IgD-negative memory B cell (primary cell): ENCODE measurements around the gene KCNJ4. TPM values are rescaled to one million over a fixed set of nuclear protein-coding genes. Genes with fewer than 3 reads are reported as not detected.
"Not testable (repeated sequence)": the region's sequence is repeated elsewhere in the genome, so short reads cannot be mapped to it uniquely, and the experiment has no call there.

Experiments
- H3K27ac Mint-ChIP-seq, 3 donors: one replicate each; pipeline ENCODE4 v1.8.0; 2020 to 2022; ENCODE audit warnings: mild to moderate bottlenecking in 3 of 3, mixed read lengths in 3 of 3, moderate library complexity in 1 of 3
- H3K27me3 Mint-ChIP-seq: one replicate; pipeline ENCODE4 v1.8.0; 2021; ENCODE audit warnings: mixed read lengths
- H3K36me3 Mint-ChIP-seq: one replicate; pipeline ENCODE4 v1.8.0; 2020; ENCODE audit warnings: mild to moderate bottlenecking, mixed read lengths
- H3K4me1 Mint-ChIP-seq, 3 donors: one replicate each; pipeline ENCODE4 v1.8.0; 2020 to 2022; ENCODE audit warnings: mixed read lengths in 3 of 3, mild to moderate bottlenecking in 1 of 3
- H3K4me3 Mint-ChIP-seq, 4 donors: one replicate each; pipeline ENCODE4 v1.8.0; 2020 to 2022; ENCODE audit warnings: mild to moderate bottlenecking in 4 of 4, mixed read lengths in 4 of 4, moderate library complexity in 3 of 4
- H3K9me3 Mint-ChIP-seq, 3 donors: one replicate each; pipeline ENCODE4 v1.8.0; 2020 to 2021; ENCODE audit warnings: mixed read lengths in 3 of 3, mild to moderate bottlenecking in 1 of 3
- polyA plus RNA-seq: library from polyadenylated mRNA; unstranded; fragments of 300-500 nt; fragmentation: Illumina TruSeq; gene quantifications from one replicate; pipeline ENCODE4 v1.2.3, GENCODE V29; 2021

KCNJ4 gene
- polyA plus RNA-seq, 1 donor from 2014 or later: not detected

DNA sequence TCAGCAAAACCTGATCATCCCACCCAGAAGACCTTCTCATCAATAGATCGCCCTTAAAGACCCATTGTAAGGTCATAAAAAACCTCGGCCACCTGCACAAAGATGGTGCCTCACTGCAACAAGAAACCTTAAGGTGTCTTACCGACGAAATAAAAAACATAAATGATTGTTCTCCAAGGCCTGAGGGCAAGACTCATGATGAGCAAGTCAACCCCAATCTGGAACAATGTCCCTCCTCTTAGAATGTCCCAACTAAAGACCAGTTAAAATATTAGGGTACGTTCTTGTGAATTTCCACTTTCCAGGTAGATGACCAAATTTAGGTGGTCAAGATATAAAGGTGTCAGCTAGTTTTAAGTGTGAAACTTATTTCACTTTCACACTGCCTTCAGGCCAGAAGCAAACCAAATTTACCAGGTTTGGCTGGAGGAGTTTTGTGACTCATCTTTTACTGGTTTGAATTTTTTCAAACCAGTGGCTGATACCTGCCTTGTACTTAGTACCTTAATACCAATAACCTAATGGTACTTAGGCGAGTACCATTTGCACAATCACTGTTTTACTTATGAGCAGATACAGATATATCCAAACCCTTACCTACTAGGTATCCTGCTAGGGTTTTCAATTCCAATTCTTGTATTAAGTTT, 27.8 kb upstream of the KCNJ4 start:
- Mint-ChIP-seq H3K9me3 (no peaks in the 10 kb centered on the region), H3K4me1 (peaks cover 0 to 3% (median 0%) of the 10 kb centered on the region in 3 donors), H3K36me3 (peaks cover 10% of the 10 kb centered on the region), H3K4me3 (no peak overlapping the region), H3K27me3 (no peaks in the 10 kb centered on the region), H3K27ac (peak overlapping the region in 2 of 3 donors; percentile 22 to 39)

DNA sequence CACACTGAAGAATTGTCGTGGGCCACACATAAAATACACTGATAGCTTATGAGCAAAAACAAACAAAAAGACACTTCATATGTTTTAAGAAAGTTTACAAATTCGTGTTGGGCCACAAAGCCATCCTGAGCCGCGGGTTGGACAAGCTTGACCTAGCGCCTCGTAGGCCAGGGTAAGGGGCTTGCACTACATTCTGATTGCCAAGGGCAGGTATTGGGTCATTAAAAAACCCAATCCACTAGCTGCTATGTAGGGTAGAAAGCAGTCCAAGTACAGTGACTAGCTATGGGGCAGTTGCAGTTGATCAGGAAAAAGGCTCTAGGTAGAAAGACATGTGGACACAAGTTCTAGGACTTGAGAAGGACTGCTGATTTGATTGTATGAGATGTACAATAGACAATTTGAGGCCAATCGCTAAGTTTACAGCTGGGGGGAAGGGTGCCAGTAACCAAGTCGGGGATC, 26.9 kb upstream of the KCNJ4 start:
- Mint-ChIP-seq H3K27me3 (no peaks in the 10 kb centered on the region), H3K27ac (peak overlapping the region in 1 of 3 donors; percentile 80), H3K4me3 (no peak overlapping the region), H3K4me1 (peaks cover 0 to 3% (median 0%) of the 10 kb centered on the region in 3 donors), H3K36me3 (peaks cover 9% of the 10 kb centered on the region), H3K9me3 (no peaks in the 10 kb centered on the region)

GRCh38 chr22:38481162-38481870, 26.3 kb upstream of the KCNJ4 start:
- Mint-ChIP-seq H3K4me3 (no peak overlapping the region), H3K4me1 (peaks cover 0 to 3% (median 0%) of the 10 kb centered on the region in 3 donors), H3K27ac (peak overlapping the region in 1 of 3 donors; percentile 80), H3K36me3 (peaks cover 9% of the 10 kb centered on the region), H3K27me3 (no peaks in the 10 kb centered on the region), H3K9me3 (no peaks in the 10 kb centered on the region)

- Mint-ChIP-seq H3K9me3 (no peaks in the 10 kb centered on the region), H3K27me3 (no peaks in the 10 kb centered on the region), H3K4me1 (peaks cover 0 to 3% (median 0%) of the 10 kb centered on the region in 3 donors), H3K36me3 (peaks cover 9% of the 10 kb centered on the region), H3K27ac (peak overlapping the region in 1 of 3 donors; percentile 59), H3K4me3 (no peak overlapping the region)
Observed at GRCh38 chr22:38479096-38479837, 24.3 kb upstream of the KCNJ4 start.

GRCh38 chr22:38477585-38477984, 22.6 kb upstream of the KCNJ4 start:
- H3K27ac Mint-ChIP-seq: peak overlapping the region in 2 of 3 donors; percentile 39 to 89
- H3K4me3 Mint-ChIP-seq: no peak overlapping the region
- no peaks in the 10 kb centered on the region for H3K27me3 Mint-ChIP-seq
- peaks cover 8% of the 10 kb centered on the region for H3K36me3 Mint-ChIP-seq
- H3K4me1 Mint-ChIP-seq: peaks cover 0 to 2% (median 0%) of the 10 kb centered on the region in 3 donors
- no peaks in the 10 kb centered on the region for H3K9me3 Mint-ChIP-seq

DNA sequence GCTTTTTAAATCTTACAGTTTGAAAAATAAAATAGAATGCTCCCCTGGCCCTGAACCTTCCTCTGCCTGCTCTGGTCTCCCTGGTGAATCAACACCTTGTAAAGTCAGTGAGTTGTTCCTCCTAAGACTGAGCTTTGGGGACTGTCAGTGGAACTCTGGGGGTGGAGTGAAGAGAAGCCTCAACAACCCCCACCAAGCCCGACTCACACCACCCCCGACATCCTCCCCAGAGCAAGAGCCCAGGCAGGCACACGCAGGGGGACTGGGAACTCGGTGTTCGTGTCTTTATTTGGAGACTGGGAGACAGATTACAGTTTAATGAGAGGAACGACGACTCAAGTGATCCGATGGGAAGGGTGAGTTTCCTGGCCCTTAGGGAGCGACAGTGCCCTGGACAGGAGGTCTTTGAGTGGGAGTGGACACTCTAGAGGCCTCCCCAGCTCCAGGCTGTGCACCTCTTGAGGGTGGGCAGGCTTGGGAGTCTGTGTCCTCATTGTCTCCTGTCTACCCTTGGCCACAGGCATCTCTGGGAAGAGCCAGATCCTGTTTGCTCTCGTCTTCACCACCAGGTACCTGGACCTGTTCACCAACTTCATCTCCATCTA, 19.1 kb upstream of the KCNJ4 start:
- Mint-ChIP-seq H3K27me3 (peaks cover 1% of the 10 kb centered on the region), H3K9me3 (no peaks in the 10 kb centered on the region), H3K4me3 (no peak overlapping the region), H3K4me1 (peaks cover 0 to 3% (median 2%) of the 10 kb centered on the region in 3 donors), H3K36me3 (peaks cover 3% of the 10 kb centered on the region), H3K27ac (peak overlapping the region in 1 of 3 donors; percentile 73)

DNA sequence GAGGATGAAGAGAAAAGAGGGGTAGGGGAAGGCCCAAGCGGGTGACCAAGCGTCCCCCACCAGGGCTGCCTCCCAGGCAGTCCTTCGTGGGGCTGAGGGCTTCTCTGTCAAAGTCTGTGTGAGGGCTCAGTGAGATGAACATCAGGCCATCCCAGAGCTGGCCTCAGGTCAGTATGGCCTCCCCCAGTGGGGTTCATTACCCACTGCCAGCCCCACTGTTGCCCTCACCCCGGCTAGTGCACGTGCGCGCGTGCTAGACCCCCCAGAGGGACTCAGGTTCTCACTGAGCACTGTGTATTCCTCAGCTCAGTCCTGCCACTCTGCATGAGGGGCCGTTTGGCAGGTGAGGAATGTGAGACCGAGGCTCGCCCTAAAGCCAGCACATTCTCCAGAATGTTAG, 16.2 kb upstream of the KCNJ4 start:
- peaks cover 0 to 9% (median 5%) of the 10 kb centered on the region in 3 donors for H3K4me1 Mint-ChIP-seq
- H3K4me3 Mint-ChIP-seq: no peak overlapping the region
- no peaks in the 10 kb centered on the region for H3K9me3 Mint-ChIP-seq
- H3K36me3 Mint-ChIP-seq: no peaks in the 10 kb centered on the region
- peak overlapping the region in 1 of 3 donors; percentile 84 for H3K27ac Mint-ChIP-seq
- peaks cover 16% of the 10 kb centered on the region for H3K27me3 Mint-ChIP-seq

- not testable (repeated sequence) for H3K9me3 Mint-ChIP-seq, H3K36me3 Mint-ChIP-seq, H3K27ac Mint-ChIP-seq, H3K4me1 Mint-ChIP-seq
- Mint-ChIP-seq H3K27me3 (peaks cover 23% of the 10 kb centered on the region), H3K4me3 (peak overlapping the region in 1 of 4 donors; percentile 28)
Observed at GRCh38 chr22:38470179-38470578, 15.2 kb upstream of the KCNJ4 start.

- Mint-ChIP-seq H3K4me3 (no peak overlapping the region), H3K9me3 (peaks cover 0 to 2% (median 0%) of the 10 kb centered on the region in 3 donors), H3K36me3 (peaks cover 2% of the 10 kb centered on the region), H3K27ac (peak overlapping the region in 1 of 3 donors; percentile 23), H3K4me1 (peaks cover 0 to 9% (median 5%) of the 10 kb centered on the region in 3 donors), H3K27me3 (peaks cover 23% of the 10 kb centered on the region)
Observed at GRCh38 chr22:38469306-38469781, 14.3 kb upstream of the KCNJ4 start.

DNA sequence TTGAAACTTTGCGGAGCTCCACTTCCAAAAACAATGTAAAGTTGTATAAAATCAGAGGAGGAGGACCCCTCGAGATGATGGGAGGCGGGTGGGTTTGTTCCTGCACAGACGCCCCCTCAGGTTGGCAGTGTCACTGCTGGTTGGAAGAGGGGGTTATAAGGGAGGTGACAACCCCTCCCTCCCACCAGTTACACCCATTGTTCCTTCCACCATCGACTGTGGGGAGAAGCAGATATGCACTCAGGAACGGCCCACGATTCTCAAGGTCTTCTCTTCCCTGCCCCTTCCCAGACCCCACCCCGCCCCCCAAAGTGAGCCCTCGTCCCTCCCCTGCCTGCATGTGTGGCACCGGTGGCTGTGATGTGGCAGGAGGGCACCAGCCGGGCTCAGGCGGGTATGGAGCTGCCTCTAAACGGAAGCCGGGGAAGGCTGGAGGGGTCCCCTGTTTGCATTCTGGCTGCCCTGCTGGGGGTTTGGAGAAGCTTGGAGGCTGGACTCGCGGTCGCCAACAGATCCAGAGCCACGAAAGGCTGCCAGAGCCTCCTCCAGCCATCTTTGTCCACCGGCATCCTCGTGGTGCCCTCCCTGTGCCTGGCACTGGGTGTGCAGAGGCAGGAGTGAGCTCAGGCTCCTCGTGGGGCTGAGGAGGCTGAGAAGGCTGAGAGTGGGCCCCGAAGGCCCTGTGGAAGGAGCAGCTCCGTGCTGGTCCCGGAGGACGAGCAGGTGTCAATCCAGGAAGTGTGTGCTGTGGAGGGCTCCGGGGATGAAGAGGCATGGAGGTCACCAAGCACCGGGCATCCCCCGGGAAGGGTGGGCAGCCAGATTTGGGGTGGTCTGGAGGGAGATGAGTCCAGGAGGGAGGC, 13.7 kb upstream of the KCNJ4 start:
- no peak overlapping the region for H3K27ac Mint-ChIP-seq
- peaks cover 0 to 2% (median 0%) of the 10 kb centered on the region in 3 donors for H3K9me3 Mint-ChIP-seq
- H3K36me3 Mint-ChIP-seq: peaks cover 2% of the 10 kb centered on the region
- peaks cover 29% of the 10 kb centered on the region for H3K27me3 Mint-ChIP-seq
- H3K4me1 Mint-ChIP-seq: peaks cover 3 to 9% (median 5%) of the 10 kb centered on the region in 3 donors
- peak overlapping the region; percentile 48 to 73 (median 62) for H3K4me3 Mint-ChIP-seq

DNA sequence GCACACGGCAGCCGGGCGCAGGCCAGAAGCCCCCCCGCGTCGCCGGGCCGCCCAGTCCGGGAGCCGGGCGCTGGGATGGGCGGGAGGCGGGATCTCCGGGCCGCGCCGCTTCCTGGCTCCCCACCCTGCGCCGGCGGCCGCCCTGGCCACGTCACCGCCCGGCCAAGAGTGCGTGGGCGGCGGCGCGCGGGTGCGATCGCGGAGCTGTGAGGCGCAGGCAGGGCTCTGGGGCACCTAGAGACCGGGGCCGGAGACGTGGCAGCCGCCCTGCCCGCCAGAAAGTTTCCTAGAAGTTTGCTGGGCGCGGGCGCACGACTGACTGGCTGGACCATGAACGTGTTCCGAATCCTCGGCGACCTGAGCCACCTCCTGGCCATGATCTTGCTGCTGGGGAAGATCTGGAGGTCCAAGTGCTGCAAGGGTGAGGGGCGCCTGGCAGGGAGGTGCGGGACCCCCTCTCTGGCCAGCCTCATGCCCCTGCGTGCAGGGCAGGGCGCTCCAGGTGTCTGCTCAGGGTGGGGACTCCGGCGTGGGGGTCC, 13.0 kb upstream of the KCNJ4 start, which contains the start of gene KDELR3:
Gene KDELR3 (plus strand): TSS at position 193 of the 539 bp plus-strand sequence. CDS start 138 bp downstream, at position 331.
- peak within 1 kb of the TSS; percentile 48 to 93 (median 80) for H3K4me3 Mint-ChIP-seq
- peaks cover 2% of the 10 kb centered on the region for H3K36me3 Mint-ChIP-seq
- H3K27me3 Mint-ChIP-seq: peaks cover 34% of the 10 kb centered on the region
- H3K27ac Mint-ChIP-seq: peak within 1 kb of the TSS in 1 of 3 donors; percentile 73
- peaks cover 0 to 2% (median 0%) of the 10 kb centered on the region in 3 donors for H3K9me3 Mint-ChIP-seq
- peaks cover 4 to 9% (median 5%) of the 10 kb centered on the region in 3 donors for H3K4me1 Mint-ChIP-seq

- H3K27me3 Mint-ChIP-seq: peaks cover 35% of the 10 kb centered on the region
- H3K4me1 Mint-ChIP-seq: peaks cover 4 to 9% (median 5%) of the 10 kb centered on the region in 3 donors
- H3K9me3 Mint-ChIP-seq: peaks cover 0 to 2% (median 0%) of the 10 kb centered on the region in 3 donors
- H3K36me3 Mint-ChIP-seq: peaks cover 2% of the 10 kb centered on the region
- H3K27ac Mint-ChIP-seq: peak overlapping the region in 1 of 3 donors; percentile 73
- H3K4me3 Mint-ChIP-seq: peak overlapping the region; percentile 45 to 93 (median 80)
Observed at GRCh38 chr22:38467438-38467903, 12.5 kb upstream of the KCNJ4 start.
